ENCODE measurements around the gene CH25H. TPM values are rescaled to one million over a fixed set of nuclear protein-coding genes. Genes with fewer than 3 reads are reported as not detected.

CH25H gene
- total RNA-seq, 2 donors from 2014 or later = 2.7 to 5.6 TPM

DNA sequence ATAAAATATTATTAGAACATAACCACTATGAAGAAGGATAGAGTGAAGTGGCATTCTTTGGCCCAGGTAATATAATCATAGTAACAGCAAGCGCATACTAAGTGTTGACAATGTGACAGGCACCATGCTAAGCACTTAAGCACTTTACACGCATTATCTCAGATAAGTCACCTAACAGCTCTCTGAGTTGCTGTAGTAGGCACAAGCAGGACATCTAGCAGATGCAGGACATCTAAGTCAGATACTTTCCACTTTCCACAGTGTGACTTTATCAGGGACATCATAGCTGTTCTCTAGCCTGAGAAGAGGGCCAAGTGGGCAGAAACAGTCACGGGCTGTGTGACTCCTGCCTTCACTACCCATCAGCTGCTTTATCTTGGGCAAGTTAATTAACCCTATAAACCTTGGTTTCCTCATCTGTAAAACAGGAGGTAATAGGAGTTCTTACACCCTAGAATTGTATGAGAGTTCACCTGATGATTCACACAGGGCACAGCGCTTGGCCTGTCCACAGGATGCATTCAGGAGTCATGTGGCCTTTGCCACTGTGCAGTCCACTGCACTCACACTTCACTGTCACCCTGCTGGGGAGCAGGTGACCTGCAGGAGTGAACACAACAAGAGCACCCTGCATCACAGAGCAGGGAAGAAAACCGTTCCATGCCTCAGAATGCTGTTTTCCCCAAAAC, 32.0 kb upstream of the CH25H start:
- no peaks in the 10 kb centered on the region for H3K4me1 ChIP-seq (ENCODE audit: control insufficient read depth in 1 of 2, low read depth in 2 of 2)
- DNase-seq (ENCODE audit: low spot score) (no peak), ATAC-seq (ENCODE audit: insufficient number of reproducible peaks, low FRiP score, low read depth) (no peak)
- no peaks in the 10 kb centered on the region for H3K36me3 ChIP-seq
- no peak overlapping the region for H3K27ac ChIP-seq
- H3K4me3 ChIP-seq = no peak overlapping the region
- TF ChIP-seq, protein P1, sequence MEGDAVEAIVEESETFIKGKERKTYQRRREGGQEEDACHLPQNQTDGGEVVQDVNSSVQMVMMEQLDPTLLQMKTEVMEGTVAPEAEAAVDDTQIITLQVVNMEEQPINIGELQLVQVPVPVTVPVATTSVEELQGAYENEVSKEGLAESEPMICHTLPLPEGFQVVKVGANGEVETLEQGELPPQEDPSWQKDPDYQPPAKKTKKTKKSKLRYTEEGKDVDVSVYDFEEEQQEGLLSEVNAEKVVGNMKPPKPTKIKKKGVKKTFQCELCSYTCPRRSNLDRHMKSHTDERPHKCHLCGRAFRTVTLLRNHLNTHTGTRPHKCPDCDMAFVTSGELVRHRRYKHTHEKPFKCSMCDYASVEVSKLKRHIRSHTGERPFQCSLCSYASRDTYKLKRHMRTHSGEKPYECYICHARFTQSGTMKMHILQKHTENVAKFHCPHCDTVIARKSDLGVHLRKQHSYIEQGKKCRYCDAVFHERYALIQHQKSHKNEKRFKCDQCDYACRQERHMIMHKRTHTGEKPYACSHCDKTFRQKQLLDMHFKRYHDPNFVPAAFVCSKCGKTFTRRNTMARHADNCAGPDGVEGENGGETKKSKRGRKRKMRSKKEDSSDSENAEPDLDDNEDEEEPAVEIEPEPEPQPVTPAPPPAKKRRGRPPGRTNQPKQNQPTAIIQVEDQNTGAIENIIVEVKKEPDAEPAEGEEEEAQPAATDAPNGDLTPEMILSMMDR (IDR thresholded peaks at IDR 0.05) = no peak
- H3K9me3 ChIP-seq = no peaks in the 10 kb centered on the region
- H3K27me3 ChIP-seq (replicated peaks; ENCODE audit: insufficient read depth) = no peaks in the 10 kb centered on the region

DNA sequence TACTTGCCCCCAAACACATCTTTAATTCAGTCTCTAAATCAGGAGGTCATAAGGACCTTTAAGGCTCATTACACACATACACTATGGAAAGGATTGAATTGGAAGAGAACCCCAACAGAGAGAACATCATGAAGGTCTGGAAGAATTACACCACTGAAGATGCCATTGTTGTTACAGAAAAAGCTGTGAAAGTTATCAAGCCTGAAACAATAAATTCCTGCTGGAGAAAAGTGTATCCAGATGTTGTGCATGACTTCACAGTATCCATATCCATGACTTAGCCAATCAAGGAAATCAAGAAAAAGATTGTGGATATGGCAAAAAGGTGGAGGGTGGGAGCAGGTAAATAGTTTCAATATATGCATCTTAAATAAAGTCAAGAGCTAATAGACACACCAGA, 30.7 kb upstream of the CH25H start:
- H3K27me3 ChIP-seq (replicated peaks; ENCODE audit: insufficient read depth) = no peaks in the 10 kb centered on the region
- H3K36me3 ChIP-seq = no peaks in the 10 kb centered on the region
- TF ChIP-seq, protein P1 (IDR thresholded peaks at IDR 0.05) = no peak
- no peaks in the 10 kb centered on the region for H3K4me1 ChIP-seq (ENCODE audit: control insufficient read depth in 1 of 2, low read depth in 2 of 2)
- no peaks in the 10 kb centered on the region for H3K9me3 ChIP-seq
- H3K27ac ChIP-seq = no peak overlapping the region
- no peak for ATAC-seq (ENCODE audit: insufficient number of reproducible peaks, low FRiP score, low read depth)
- no peak for DNase-seq (ENCODE audit: low spot score)
- no peak overlapping the region for H3K4me3 ChIP-seq

DNA sequence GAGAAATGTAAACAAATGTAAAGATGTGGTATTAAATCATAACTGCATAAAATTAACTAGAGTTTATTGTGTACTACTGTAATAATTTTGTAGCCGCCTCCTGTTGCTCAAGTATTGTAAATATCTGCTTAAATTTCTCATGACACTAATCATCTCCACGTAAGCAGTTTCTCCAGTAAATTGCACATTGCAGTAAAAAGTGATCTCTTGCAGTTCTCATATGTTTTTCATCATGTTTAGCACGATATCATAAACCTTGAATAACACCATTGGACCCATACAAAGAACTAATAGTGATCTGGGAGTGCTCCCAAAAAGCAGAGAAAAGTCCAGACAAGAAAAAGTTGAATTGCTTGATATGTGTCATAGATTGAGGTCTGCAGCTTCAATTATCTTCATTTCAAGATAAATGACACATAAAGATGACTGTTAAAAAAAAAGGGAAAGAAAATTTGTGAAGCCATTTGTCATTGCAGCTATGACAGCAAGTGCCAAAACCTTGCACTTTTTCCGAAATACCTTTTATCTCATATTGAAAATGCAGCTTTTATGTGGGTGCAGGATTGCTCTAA, 29.2 kb upstream of the CH25H start:
- TF ChIP-seq, protein P1 (IDR thresholded peaks at IDR 0.05) = no peak
- Histone ChIP-seq H3K4me1 (ENCODE audit: control insufficient read depth in 1 of 2, low read depth in 2 of 2) (no peaks in the 10 kb centered on the region), H3K4me3 (no peak overlapping the region), H3K27ac (no peak overlapping the region), H3K27me3 (replicated peaks; ENCODE audit: insufficient read depth) (no peaks in the 10 kb centered on the region), H3K9me3 (no peaks in the 10 kb centered on the region), H3K36me3 (no peaks in the 10 kb centered on the region)
- ATAC-seq (ENCODE audit: insufficient number of reproducible peaks, low FRiP score, low read depth) = no peak
- no peak for DNase-seq (ENCODE audit: low spot score)

DNA sequence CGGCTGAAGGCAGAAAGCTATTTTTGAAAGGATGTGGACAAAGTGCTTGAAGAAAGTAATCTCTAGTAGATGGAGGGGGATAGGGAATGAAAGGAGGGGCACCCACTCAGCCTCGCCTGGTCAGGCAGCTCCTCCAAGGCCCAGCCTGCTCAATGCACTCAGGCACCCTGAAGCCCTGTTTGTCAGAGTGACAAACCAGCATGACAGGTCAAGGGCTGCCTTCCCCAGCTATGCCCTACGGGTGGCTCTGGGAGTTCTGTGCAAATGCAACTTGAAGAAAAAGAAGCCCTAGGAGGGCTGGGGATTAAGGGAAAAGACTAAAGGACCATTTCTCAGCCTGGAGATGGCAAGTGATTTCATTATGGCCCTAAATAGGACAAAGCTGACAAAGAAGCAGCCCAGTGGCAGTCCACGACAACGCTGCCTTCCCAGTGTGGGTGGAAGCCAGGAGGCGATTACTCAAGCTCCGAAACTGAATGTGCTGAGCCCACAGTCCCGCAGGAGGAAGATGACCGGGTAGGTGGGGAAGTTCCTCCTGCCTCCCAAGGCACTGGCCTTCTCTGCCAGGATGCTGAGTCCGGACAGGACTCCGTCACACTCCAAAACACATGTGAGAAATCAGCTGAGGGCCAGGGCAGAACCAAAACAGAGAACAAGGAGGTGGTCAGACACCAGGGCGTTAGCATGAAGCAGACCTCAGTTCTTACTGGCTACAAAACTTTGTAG, 28.1 kb upstream of the CH25H start:
- Histone ChIP-seq H3K4me3 (no peak overlapping the region), H3K36me3 (no peaks in the 10 kb centered on the region), H3K9me3 (no peaks in the 10 kb centered on the region), H3K27me3 (replicated peaks; ENCODE audit: insufficient read depth) (no peaks in the 10 kb centered on the region), H3K27ac (no peak overlapping the region), H3K4me1 (ENCODE audit: control insufficient read depth in 1 of 2, low read depth in 2 of 2) (no peaks in the 10 kb centered on the region)
- DNase-seq (ENCODE audit: low spot score) (no peak), ATAC-seq (ENCODE audit: insufficient number of reproducible peaks, low FRiP score, low read depth) (no peak)
- TF ChIP-seq, protein P1 (IDR thresholded peaks at IDR 0.05) = no peak

DNA sequence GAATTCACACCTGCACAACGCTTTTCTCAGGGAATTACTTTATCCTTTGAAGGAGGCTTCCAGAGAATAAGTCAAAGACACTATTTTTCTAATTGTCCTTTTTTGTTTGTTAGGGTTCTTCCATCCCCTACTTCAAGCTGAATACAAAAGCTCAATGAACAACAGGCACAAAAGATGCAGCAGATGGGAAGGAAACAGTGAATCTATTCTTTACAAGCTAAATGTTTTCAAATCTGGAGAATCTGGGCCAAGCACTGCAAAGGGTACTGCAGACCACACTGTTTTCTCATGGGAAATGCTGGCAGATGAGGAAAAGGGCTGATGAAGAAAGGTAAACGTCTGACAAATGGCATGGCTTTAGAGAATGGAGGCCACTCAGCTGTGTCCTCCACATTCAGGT, 25.9 kb upstream of the CH25H start:
- Histone ChIP-seq H3K4me1 (ENCODE audit: control insufficient read depth in 1 of 2, low read depth in 2 of 2) (no peaks in the 10 kb centered on the region), H3K36me3 (no peaks in the 10 kb centered on the region), H3K9me3 (no peaks in the 10 kb centered on the region), H3K4me3 (no peak overlapping the region), H3K27me3 (replicated peaks; ENCODE audit: insufficient read depth) (no peaks in the 10 kb centered on the region), H3K27ac (no peak overlapping the region)
- TF ChIP-seq, protein P1 (IDR thresholded peaks at IDR 0.05) = no peak
- no peak for ATAC-seq (ENCODE audit: insufficient number of reproducible peaks, low FRiP score, low read depth)
- DNase-seq (ENCODE audit: low spot score) = no peak
